ENCODE measurements around the gene NOS3. TPM values are rescaled to one million over a fixed set of nuclear protein-coding genes. Genes with fewer than 3 reads are reported as not detected.

Gene NOS3
- total and polyA plus RNA-seq, 9 of the 15 experiments (the other 6 are each of a cell fraction or from before 2014, with no cell fraction given) = 1.1 to 121 (median 23.6) TPM

- TF ChIP-seq, protein P1, sequence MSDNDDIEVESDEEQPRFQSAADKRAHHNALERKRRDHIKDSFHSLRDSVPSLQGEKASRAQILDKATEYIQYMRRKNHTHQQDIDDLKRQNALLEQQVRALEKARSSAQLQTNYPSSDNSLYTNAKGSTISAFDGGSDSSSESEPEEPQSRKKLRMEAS (CRISPR knock-in tag; IDR thresholded peaks at IDR 0.05) = peak; percentile 51; the same call in 1 of the 2 replicates
- TF ChIP-seq PTTG1 (tag; IDR thresholded peaks at IDR 0.05; ENCODE audit: low read depth) = no peak
- TF ChIP-seq MED1 (CRISPR knock-in tag; IDR thresholded peaks at IDR 0.05; ENCODE audit: borderline replicate concordance) = no peak
- TF ChIP-seq, protein P2, sequence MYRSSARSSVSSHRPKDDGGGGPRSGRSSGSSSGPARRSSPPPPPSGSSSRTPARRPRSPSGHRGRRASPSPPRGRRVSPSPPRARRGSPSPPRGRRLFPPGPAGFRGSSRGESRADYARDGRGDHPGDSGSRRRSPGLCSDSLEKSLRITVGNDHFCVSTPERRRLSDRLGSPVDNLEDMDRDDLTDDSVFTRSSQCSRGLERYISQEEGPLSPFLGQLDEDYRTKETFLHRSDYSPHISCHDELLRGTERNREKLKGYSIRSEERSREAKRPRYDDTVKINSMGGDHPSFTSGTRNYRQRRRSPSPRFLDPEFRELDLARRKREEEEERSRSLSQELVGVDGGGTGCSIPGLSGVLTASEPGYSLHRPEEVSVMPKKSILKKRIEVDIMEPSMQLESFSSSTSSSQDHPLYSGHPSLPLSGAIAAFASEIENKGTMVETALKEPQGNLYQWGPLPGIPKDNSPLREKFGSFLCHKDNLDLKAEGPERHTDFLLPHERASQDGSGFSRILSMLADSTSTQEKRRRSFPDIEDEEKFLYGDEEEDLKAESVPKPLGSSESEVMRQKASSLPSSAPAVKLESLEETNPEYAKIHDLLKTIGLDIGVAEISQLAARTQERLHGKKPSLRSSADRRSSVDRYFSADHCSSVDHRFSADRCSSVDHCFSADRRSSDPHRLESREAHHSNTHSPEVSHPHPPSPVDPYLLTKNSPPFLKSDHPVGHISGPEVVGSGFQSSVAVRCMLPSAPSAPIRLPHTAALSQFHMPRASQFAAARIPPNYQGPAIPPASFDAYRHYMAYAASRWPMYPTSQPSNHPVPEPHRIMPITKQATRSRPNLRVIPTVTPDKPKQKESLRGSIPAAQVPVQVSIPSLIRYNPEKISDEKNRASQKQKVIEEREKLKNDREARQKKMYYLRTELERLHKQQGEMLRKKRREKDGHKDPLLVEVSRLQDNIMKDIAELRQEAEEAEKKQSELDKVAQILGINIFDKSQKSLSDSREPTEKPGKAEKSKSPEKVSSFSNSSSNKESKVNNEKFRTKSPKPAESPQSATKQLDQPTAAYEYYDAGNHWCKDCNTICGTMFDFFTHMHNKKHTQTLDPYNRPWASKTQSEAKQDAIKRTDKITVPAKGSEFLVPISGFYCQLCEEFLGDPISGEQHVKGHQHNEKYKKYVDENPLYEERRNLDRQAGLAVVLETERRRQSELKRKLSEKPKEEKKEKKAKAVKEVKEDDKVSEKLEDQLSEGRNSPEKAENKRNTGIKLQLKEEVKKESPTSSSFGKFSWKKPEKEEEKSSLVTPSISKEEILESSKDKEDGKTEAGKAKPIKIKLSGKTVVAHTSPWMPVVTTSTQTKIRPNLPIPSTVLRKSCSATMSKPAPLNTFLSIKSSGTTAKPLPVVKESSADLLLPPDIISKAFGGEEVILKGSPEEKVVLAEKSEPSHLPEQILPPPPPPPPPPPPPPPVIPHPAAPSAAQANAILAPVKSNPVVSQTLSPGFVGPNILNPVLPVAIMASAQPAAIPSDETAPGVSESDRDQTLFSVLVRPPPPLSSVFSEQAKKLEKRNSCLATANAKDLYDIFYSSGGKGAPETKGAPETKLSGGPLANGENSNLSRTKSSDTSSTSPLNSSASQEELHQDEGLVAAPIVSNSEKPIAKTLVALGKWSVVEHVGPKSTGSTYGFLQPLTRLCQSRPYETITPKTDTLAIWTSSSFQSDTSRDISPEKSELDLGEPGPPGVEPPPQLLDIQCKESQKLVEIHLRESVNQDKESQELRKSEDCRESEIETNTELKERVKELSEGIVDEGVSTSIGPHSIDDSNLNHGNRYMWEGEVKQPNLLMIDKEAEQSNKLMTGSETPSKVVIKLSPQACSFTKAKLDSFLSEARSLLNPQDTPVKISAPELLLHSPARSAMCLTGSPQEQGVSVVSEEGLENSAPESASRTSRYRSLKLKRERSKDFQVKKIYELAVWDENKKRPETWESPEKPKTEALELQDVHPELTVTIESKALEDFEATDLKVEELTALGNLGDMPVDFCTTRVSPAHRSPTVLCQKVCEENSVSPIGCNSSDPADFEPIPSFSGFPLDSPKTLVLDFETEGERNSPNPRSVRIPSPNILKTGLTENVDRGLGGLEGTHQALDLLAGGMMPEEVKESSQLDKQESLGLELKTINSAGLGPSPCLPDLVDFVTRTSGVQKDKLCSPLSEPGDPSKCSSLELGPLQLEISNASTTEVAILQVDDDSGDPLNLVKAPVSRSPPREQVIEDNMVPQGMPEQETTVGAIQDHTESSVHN (IDR thresholded peaks at IDR 0.05; ENCODE audit: borderline replicate concordance in 1 of 2, low read depth in 1 of 2) = no peak
- TF ChIP-seq, protein P3, sequence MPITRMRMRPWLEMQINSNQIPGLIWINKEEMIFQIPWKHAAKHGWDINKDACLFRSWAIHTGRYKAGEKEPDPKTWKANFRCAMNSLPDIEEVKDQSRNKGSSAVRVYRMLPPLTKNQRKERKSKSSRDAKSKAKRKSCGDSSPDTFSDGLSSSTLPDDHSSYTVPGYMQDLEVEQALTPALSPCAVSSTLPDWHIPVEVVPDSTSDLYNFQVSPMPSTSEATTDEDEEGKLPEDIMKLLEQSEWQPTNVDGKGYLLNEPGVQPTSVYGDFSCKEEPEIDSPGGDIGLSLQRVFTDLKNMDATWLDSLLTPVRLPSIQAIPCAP (CRISPR knock-in tag; IDR thresholded peaks at IDR 0.05; ENCODE audit: borderline replicate concordance) = 0 out of 2 replicates have a peak, but pooled peaks have one; percentile 45
- TF ChIP-seq, protein P4, sequence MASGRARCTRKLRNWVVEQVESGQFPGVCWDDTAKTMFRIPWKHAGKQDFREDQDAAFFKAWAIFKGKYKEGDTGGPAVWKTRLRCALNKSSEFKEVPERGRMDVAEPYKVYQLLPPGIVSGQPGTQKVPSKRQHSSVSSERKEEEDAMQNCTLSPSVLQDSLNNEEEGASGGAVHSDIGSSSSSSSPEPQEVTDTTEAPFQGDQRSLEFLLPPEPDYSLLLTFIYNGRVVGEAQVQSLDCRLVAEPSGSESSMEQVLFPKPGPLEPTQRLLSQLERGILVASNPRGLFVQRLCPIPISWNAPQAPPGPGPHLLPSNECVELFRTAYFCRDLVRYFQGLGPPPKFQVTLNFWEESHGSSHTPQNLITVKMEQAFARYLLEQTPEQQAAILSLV (tag; IDR thresholded peaks at IDR 0.05) = 0 out of 2 replicates have a peak, but pooled peaks have one; percentile 16
- no peak for TF ChIP-seq KAT7 (CRISPR knock-in tag; IDR thresholded peaks at IDR 0.05; ENCODE audit: borderline replicate concordance)
- no peak for TF ChIP-seq ZNF57 (CRISPR knock-in tag; IDR thresholded peaks at IDR 0.05)
- no peak for TF ChIP-seq ZNF655 (CRISPR knock-in tag; IDR thresholded peaks at IDR 0.05)
- TF ChIP-seq NFE2 (IDR thresholded peaks at IDR 0.05; ENCODE audit: low read depth) = no peak; the same call in 1 of the 2 replicates
- TF ChIP-seq COPS2 (conservative IDR thresholded peaks at IDR 0.05) = no peak
- TF ChIP-seq MCM2 (IDR thresholded peaks at IDR 0.05; ENCODE audit: low read depth) = no peak
- no peak for TF ChIP-seq RBM22 (IDR thresholded peaks at IDR 0.05; ENCODE audit: low read depth, low read length, poor library complexity, severe bottlenecking)
- 0 out of 2 replicates have a peak, but pooled peaks have one; percentile 12 for TF ChIP-seq SMAD3 (CRISPR knock-in tag; conservative IDR thresholded peaks at IDR 0.05)
- no peak for TF ChIP-seq ZSCAN29 (IDR thresholded peaks at IDR 0.05)
- TF ChIP-seq ELF1 (tag; IDR thresholded peaks at IDR 0.05) = no peak
- peak; percentile 59; the same call in 1 of the 2 replicates for TF ChIP-seq SMAD4 (CRISPR knock-in tag; conservative IDR thresholded peaks at IDR 0.05)
Measured at GRCh38 chr7:150983893-150984368, 6.9 kb upstream of the NOS3 start (continued).

Data from K562 (cell line).